ENCODE measurements around the gene HELB. TPM values are rescaled to one million over a fixed set of nuclear protein-coding genes. Genes with fewer than 3 reads are reported as not detected.

HELB gene
- total and polyA plus RNA-seq, 4 experiments from 2014 or later: 20.2 to 69.0 (median 49.5) TPM

DNA sequence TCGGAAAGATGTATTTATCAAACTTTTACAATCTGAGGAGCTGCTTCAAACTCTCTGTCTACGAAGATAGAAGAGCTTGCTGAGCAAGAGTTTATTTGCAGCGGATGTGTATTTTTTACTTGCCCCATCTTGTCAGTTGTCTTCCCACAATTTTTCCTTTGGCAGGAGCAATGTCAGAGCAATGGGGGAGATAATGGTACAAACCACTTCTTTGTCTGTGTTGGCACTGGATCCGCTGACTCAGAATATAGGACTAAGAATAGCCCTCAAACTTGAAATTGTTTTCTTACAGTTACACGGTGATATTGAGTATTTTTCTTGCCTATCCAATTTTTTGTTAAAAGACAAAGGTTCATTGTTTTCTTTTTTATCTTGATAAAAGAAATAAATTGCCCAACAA, 27.6 kb downstream of the HELB start:
- intact Hi-C loops (cut with micrococcal nuclease): loop anchor here (10.0 kb wide), 1 partner anchor 55 kb away; no protein-coding TSS in a partner anchor
- H3K4me1 ChIP-seq (ENCODE audit: insufficient read depth, low read length): no peaks in the 10 kb centered on the region
- Mint-ChIP-seq H3K36me3 (peaks cover 65 to 66% of the 10 kb centered on the region in 2 donors), H3K4me1 (peaks cover 34 to 62% (median 41%) of the 10 kb centered on the region in 4 donors), H3K9me3 (no peaks in the 10 kb centered on the region), H3K27me3 (no peaks in the 10 kb centered on the region), H3K27ac (no peak overlapping the region), H3K4me3 (no peak overlapping the region)
- no peak overlapping the region for H3K4me3 ChIP-seq (ENCODE audit: low read length in 2 of 2)
- no peaks in the 10 kb centered on the region for H3K27me3 ChIP-seq (ENCODE audit: insufficient read depth, low read length)
- ChIA-PET CTCF (ENCODE audit: partially characterized antibody) (interaction anchor here (1.6 kb wide), 1 partner anchor 60 kb away, joined by 3 read pairs; no protein-coding TSS in a partner anchor), POLR2A (ENCODE audit: partially characterized antibody) (interaction anchor here (1.2 kb wide), 1 partner anchor 28 kb away, joined by 4 read pairs; the partner anchor contains the start of gene HELB)
- no peak for DNase-seq
- no peak overlapping the region for H3K27ac ChIP-seq (ENCODE audit: low read depth, low read length)
- peaks cover 42% of the 10 kb centered on the region for H3K36me3 ChIP-seq (ENCODE audit: insufficient read depth, low read length)
- H3K9me3 ChIP-seq (ENCODE audit: control insufficient read depth in 1 of 2, low read length in 2 of 2): no peaks in the 10 kb centered on the region

DNA sequence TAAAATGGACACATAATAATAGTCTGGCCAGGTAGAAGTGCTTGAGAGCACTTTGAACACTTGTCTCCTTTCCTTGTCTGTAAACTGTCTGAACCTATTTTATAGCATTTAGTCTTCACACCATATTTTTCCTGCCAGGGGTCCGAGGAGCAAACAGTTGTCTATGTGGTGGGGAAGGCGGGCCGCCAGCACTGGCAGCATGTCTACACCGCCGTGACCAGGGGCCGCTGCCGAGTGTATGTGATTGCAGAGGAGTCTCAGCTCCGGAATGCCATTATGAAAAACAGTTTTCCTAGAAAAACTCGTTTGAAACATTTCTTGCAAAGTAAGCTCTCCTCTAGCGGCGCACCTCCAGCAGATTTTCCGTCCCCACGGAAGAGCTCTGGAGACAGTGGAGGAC, 28.7 kb downstream of the HELB start:
- ChIA-PET CTCF (ENCODE audit: partially characterized antibody) (interaction anchor here (1.6 kb wide), 1 partner anchor 61 kb away, joined by 3 read pairs; no protein-coding TSS in a partner anchor), POLR2A (ENCODE audit: partially characterized antibody) (no interaction called here)
- peaks cover 27 to 55% (median 35%) of the 10 kb centered on the region in 4 donors for H3K4me1 Mint-ChIP-seq
- no peaks in the 10 kb centered on the region for H3K27me3 ChIP-seq (ENCODE audit: insufficient read depth, low read length)
- H3K36me3 ChIP-seq (ENCODE audit: insufficient read depth, low read length): peaks cover 31% of the 10 kb centered on the region
- H3K4me1 ChIP-seq (ENCODE audit: insufficient read depth, low read length): no peaks in the 10 kb centered on the region
- H3K9me3 ChIP-seq (ENCODE audit: control insufficient read depth in 1 of 2, low read length in 2 of 2): no peaks in the 10 kb centered on the region
- DNase-seq: no peak
- peak overlapping the region in 1 of 7 donors; percentile 40 for H3K27ac Mint-ChIP-seq
- peaks cover 54 to 56% of the 10 kb centered on the region in 2 donors for H3K36me3 Mint-ChIP-seq
- H3K9me3 Mint-ChIP-seq: no peaks in the 10 kb centered on the region
- no peak overlapping the region for H3K27ac ChIP-seq (ENCODE audit: low read depth, low read length)
- intact Hi-C loops (cut with micrococcal nuclease): no loop called here
- H3K4me3 ChIP-seq (ENCODE audit: low read length in 2 of 2): no peak overlapping the region
- no peak overlapping the region for H3K4me3 Mint-ChIP-seq
- H3K27me3 Mint-ChIP-seq: no peaks in the 10 kb centered on the region

DNA sequence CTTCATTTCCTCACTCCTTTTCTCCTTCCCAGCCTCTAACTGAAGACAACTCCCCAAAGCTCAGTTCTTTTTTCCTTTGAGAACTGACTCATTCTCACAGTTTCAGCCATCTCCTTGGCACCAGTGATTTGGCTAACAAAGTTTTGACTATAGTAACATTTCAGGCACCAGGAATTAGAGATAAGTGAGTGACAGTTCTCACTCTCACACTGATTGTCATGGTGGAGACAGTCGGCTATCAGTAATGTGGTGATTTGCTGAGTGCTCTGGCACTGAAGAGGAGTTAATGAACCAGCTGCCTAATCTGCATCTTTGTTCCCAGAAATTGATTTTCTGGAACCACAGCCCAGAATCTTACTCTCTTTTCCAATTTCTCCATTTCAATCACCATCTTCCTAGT, 29.5 kb downstream of the HELB start:
- Histone ChIP-seq H3K27ac (ENCODE audit: low read depth, low read length) (no peak overlapping the region), H3K4me3 (ENCODE audit: low read length in 2 of 2) (no peak overlapping the region), H3K36me3 (ENCODE audit: insufficient read depth, low read length) (peaks cover 29% of the 10 kb centered on the region), H3K9me3 (ENCODE audit: control insufficient read depth in 1 of 2, low read length in 2 of 2) (no peaks in the 10 kb centered on the region), H3K27me3 (ENCODE audit: insufficient read depth, low read length) (no peaks in the 10 kb centered on the region), H3K4me1 (ENCODE audit: insufficient read depth, low read length) (no peaks in the 10 kb centered on the region)
- Mint-ChIP-seq H3K36me3 (peaks cover 50 to 53% of the 10 kb centered on the region in 2 donors), H3K27ac (peak overlapping the region in 3 of 7 donors; percentile 48 to 82 (median 56)), H3K9me3 (no peaks in the 10 kb centered on the region), H3K27me3 (no peaks in the 10 kb centered on the region), H3K4me3 (no peak overlapping the region), H3K4me1 (peaks cover 27 to 54% (median 35%) of the 10 kb centered on the region in 4 donors)
- DNase-seq: no peak
- CTCF ChIA-PET (ENCODE audit: partially characterized antibody): no interaction called here
- POLR2A ChIA-PET (ENCODE audit: partially characterized antibody): no interaction called here
- intact Hi-C loops (cut with micrococcal nuclease): no loop called here

DNA sequence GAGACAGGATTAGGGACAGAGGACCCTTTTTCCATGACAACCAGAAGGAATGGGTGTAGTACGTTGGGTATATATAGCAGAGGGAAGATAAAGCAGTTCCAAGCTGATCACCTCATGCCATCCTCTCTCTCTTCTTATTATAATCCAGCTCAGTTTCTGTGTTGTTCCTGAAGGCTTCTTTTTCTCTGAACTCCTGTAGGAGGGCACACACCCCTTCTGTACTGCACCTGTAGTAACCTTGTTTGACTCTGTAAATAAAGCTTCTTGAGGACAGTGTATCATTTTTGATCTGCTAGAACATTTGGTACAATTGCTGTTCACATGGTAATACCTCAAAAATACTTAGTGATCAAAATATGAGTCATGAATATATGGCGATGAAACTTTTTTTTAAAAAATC, 33.5 kb downstream of the HELB start:
- H3K9me3 Mint-ChIP-seq: peaks cover 0 to 15% (median 10%) of the 10 kb centered on the region in 8 donors
- no peak for DNase-seq
- H3K27me3 ChIP-seq (ENCODE audit: insufficient read depth, low read length): no peaks in the 10 kb centered on the region
- no peaks in the 10 kb centered on the region for H3K9me3 ChIP-seq (ENCODE audit: control insufficient read depth in 1 of 2, low read length in 2 of 2)
- H3K36me3 Mint-ChIP-seq: peaks cover 48 to 49% of the 10 kb centered on the region in 2 donors
- H3K4me1 Mint-ChIP-seq: peaks cover 16 to 32% (median 22%) of the 10 kb centered on the region in 4 donors
- H3K27ac Mint-ChIP-seq: no peak overlapping the region
- no peaks in the 10 kb centered on the region for H3K27me3 Mint-ChIP-seq
- no peaks in the 10 kb centered on the region for H3K4me1 ChIP-seq (ENCODE audit: insufficient read depth, low read length)
- H3K27ac ChIP-seq (ENCODE audit: low read depth, low read length): no peak overlapping the region
- H3K4me3 ChIP-seq (ENCODE audit: low read length in 2 of 2): no peak overlapping the region
- H3K4me3 Mint-ChIP-seq: no peak overlapping the region
- POLR2A ChIA-PET (ENCODE audit: partially characterized antibody): no interaction called here
- intact Hi-C loops (cut with micrococcal nuclease): no loop called here
- CTCF ChIA-PET (ENCODE audit: partially characterized antibody): no interaction called here
- H3K36me3 ChIP-seq (ENCODE audit: insufficient read depth, low read length): peaks cover 50% of the 10 kb centered on the region

DNA sequence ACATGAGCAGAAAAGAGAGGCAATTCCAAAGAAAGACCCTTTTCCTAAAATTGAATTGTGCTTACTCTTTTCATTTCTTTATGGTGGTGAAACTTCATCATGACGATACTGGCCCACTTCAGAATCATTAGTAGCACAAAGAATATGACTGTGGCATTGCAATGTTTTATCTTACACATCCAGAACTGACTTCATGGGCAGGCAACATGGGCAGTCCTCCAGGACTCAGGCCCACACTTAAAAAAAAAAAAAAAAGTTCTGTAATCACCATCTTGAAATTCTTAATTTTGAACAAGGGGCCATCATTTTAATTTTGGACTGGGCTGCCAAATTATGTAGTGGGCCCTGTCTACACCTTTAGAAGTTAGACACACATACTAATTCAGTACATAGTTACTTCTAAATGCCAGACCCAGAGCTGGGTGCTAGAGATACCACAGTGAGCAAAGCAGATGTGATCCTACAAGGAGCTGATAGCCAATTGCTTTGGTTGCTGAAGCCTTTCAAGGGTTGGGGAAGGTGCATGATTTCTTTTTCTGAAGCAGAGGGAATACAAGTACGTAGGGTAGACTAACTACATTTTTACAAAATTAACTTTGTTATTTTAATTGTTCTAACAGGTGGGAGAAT, 35.2 kb downstream of the HELB start:
- Mint-ChIP-seq H3K27me3 (no peaks in the 10 kb centered on the region), H3K27ac (peak overlapping the region in 3 of 7 donors; percentile 7 to 37 (median 27)), H3K4me3 (no peak overlapping the region), H3K9me3 (peaks cover 0 to 28% (median 25%) of the 10 kb centered on the region in 8 donors), H3K36me3 (peaks cover 46 to 48% of the 10 kb centered on the region in 2 donors), H3K4me1 (peaks cover 8 to 17% (median 13%) of the 10 kb centered on the region in 4 donors)
- ChIA-PET CTCF (ENCODE audit: partially characterized antibody) (no interaction called here), POLR2A (ENCODE audit: partially characterized antibody) (no interaction called here)
- peaks cover 0 to 11% of the 10 kb centered on the region in 2 donors for H3K9me3 ChIP-seq (ENCODE audit: control insufficient read depth in 1 of 2, low read length in 2 of 2)
- intact Hi-C loops (cut with micrococcal nuclease): no loop called here
- peaks cover 44% of the 10 kb centered on the region for H3K36me3 ChIP-seq (ENCODE audit: insufficient read depth, low read length)
- no peak for DNase-seq
- H3K27ac ChIP-seq (ENCODE audit: low read depth, low read length): no peak overlapping the region
- H3K4me3 ChIP-seq (ENCODE audit: low read length in 2 of 2): no peak overlapping the region
- no peaks in the 10 kb centered on the region for H3K4me1 ChIP-seq (ENCODE audit: insufficient read depth, low read length)
- no peaks in the 10 kb centered on the region for H3K27me3 ChIP-seq (ENCODE audit: insufficient read depth, low read length)

DNA sequence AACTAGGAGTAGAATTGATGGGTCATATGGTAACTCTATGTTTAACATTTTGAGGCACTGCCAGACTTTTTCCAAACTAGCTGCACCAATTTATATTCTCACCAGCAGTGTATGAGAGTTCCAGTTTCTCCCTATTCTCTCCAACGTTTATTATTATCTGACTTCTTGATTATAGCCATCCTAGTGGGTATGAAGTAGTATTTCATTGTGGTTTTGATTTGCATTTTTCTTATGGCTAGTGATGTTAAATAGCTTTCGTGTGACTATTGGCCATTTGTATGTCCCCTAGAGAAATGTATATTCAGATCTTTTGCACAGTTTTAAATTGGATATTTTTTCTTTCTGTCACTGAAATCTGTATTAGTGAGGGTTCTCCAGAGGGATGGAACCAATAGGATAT, 37.8 kb downstream of the HELB start:
- POLR2A ChIA-PET (ENCODE audit: partially characterized antibody): no interaction called here
- CTCF ChIA-PET (ENCODE audit: partially characterized antibody): no interaction called here
- Histone ChIP-seq H3K27ac (ENCODE audit: low read depth, low read length) (no peak overlapping the region), H3K4me3 (ENCODE audit: low read length in 2 of 2) (no peak overlapping the region), H3K27me3 (ENCODE audit: insufficient read depth, low read length) (no peaks in the 10 kb centered on the region), H3K9me3 (ENCODE audit: control insufficient read depth in 1 of 2, low read length in 2 of 2) (peaks cover 0 to 11% of the 10 kb centered on the region in 2 donors), H3K4me1 (ENCODE audit: insufficient read depth, low read length) (peaks cover 4% of the 10 kb centered on the region), H3K36me3 (ENCODE audit: insufficient read depth, low read length) (peaks cover 42% of the 10 kb centered on the region)
- Mint-ChIP-seq H3K36me3 (peaks cover 53 to 57% of the 10 kb centered on the region in 2 donors), H3K4me1 (peaks cover 21 to 28% (median 24%) of the 10 kb centered on the region in 4 donors), H3K27me3 (no peaks in the 10 kb centered on the region), H3K9me3 (peaks cover 0 to 32% (median 26%) of the 10 kb centered on the region in 8 donors), H3K27ac (peak overlapping the region in 1 of 7 donors; percentile 29), H3K4me3 (no peak overlapping the region)
- intact Hi-C loops (cut with micrococcal nuclease): no loop called here
- DNase-seq: no peak

DNA sequence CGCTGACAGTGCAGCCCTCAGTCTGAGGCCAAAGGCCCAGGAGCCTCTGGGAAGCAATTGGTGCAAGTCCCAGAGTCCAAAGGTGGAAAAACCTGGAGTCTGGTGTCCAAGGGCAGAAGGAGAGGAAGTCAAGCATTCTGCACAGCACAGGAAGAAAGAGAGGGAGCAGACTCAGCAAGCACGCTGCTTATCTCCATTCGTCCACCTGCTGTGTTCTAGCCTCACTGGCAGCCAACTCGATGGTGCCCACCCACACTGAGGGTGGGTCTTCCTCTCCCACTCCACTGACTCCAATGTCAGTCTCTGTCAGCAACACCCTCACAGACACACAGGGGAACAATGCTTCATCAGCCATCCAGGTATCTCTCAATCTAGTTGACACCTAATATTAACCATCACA, 38.8 kb downstream of the HELB start:
- intact Hi-C loops (cut with micrococcal nuclease): no loop called here
- Histone ChIP-seq H3K9me3 (ENCODE audit: control insufficient read depth in 1 of 2, low read length in 2 of 2) (peaks cover 0 to 11% of the 10 kb centered on the region in 2 donors), H3K4me3 (ENCODE audit: low read length in 2 of 2) (no peak overlapping the region), H3K27me3 (ENCODE audit: insufficient read depth, low read length) (no peaks in the 10 kb centered on the region), H3K4me1 (ENCODE audit: insufficient read depth, low read length) (peaks cover 4% of the 10 kb centered on the region), H3K27ac (ENCODE audit: low read depth, low read length) (no peak overlapping the region), H3K36me3 (ENCODE audit: insufficient read depth, low read length) (peaks cover 45% of the 10 kb centered on the region)
- Mint-ChIP-seq H3K9me3 (peaks cover 0 to 32% (median 26%) of the 10 kb centered on the region in 8 donors), H3K4me3 (no peak overlapping the region), H3K27me3 (no peaks in the 10 kb centered on the region), H3K4me1 (peaks cover 25 to 33% (median 30%) of the 10 kb centered on the region in 4 donors), H3K27ac (peak overlapping the region in 2 of 7 donors; percentile 17 to 59), H3K36me3 (peaks cover 63 to 64% of the 10 kb centered on the region in 2 donors)
- CTCF ChIA-PET (ENCODE audit: partially characterized antibody): no interaction called here
- POLR2A ChIA-PET (ENCODE audit: partially characterized antibody): no interaction called here
- no peak for DNase-seq

Measured in CD4-positive, alpha-beta memory T cell (primary cell).